Omental fat pad (tissue), 4 donors: ENCODE results near the gene EIF4E3. TPM values are rescaled to one million over a fixed set of nuclear protein-coding genes. Genes with fewer than 3 reads are reported as not detected.

Experiments used
- ATAC-seq: fragments of 150-250 bp; one replicate; pipeline ENCODE4 v1.9.1; 2016; ENCODE audit warnings: mild to moderate bottlenecking, moderate library complexity; ENCODE audit not compliant: low FRiP score
- DNase-seq: peaks from one replicate; pipeline ENCODE4 v3.0.0-alpha.2; 2019; ENCODE audit warnings: low spot score
- total RNA-seq, 4 donors: library from RNA; depleted of rRNA; stranded (reverse); fragments of >200 nt; gene quantifications; one replicate each; pipeline ENCODE4 v1.1.0, GENCODE V29; 2016
- TF ChIP-seq, protein P1 (sequence below), 3 donors: fragments of 450-650 bp; IDR thresholded peaks; one replicate each; pipeline ENCODE4 v1.5.1; 2016 to 2017; ENCODE audit warnings: antibody characterized with exemption in 3 of 3, mild to moderate bottlenecking in 3 of 3, moderate library complexity in 2 of 3

Gene EIF4E3
- total RNA-seq, 4 donors from 2014 or later: 20.3 to 31.7 (median 26.3) TPM

GRCh38 chr3:71662568-71662967, 62.6 kb downstream of the EIF4E3 start:
- TF ChIP-seq, protein P1, sequence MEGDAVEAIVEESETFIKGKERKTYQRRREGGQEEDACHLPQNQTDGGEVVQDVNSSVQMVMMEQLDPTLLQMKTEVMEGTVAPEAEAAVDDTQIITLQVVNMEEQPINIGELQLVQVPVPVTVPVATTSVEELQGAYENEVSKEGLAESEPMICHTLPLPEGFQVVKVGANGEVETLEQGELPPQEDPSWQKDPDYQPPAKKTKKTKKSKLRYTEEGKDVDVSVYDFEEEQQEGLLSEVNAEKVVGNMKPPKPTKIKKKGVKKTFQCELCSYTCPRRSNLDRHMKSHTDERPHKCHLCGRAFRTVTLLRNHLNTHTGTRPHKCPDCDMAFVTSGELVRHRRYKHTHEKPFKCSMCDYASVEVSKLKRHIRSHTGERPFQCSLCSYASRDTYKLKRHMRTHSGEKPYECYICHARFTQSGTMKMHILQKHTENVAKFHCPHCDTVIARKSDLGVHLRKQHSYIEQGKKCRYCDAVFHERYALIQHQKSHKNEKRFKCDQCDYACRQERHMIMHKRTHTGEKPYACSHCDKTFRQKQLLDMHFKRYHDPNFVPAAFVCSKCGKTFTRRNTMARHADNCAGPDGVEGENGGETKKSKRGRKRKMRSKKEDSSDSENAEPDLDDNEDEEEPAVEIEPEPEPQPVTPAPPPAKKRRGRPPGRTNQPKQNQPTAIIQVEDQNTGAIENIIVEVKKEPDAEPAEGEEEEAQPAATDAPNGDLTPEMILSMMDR (IDR thresholded peaks at IDR 0.05): no peak
- ATAC-seq (no peak), DNase-seq (no peak)

DNA sequence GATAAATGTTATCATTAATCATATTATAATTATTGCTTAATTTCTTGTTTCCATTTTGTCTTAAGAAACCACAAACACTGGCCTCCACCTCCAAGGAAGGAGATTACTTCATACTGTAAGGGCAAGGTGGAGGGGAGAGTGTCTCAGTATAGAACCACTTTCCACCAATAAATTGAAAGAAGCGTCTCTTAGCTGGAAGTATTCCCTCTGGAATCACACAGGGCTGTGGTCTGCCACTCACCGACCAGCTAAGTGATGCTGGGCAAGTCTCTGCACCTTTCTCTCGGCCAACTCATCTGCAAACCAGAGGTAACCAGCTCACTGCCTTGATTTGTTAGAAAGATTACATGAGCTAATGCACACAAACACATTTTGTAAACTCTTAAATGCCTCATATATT, 63.1 kb downstream of the EIF4E3 start:
- TF ChIP-seq, protein P1 (IDR thresholded peaks at IDR 0.05): no peak
- DNase-seq (no peak), ATAC-seq (no peak)

DNA sequence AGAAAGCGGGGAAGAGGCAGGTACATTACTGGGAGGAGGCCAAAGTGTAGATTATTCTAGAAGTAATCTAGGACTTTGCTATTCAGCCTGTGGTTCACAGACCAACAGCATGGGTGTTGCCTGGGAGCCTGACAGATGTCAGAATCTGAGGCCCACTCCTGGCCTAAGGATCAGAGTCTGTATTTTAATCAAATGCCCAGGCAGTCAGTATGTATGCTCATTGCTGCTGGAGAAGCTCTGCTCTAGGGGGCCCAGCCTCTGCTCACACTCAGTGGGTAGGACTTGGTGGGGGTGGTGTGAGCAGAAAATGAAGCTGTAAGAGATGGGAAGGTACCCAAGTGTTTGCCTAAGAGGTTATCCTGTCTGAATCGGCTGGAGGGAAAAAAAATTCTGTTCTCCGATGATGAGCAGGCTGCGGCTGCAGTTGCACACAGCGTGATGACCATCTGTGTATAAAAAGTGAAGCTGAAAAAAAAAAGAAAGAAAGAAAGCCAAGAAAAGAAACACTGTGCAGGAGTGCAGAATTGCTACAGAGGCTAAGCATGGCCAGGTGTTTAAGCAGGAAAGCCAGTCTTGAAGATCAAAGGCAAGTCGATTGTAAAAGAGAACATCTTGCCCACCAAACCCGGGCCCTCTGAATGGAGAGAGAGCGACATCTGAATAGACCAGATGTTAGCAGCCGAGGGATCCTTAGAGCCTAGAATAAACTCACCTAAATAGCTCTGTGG, 65.2 kb downstream of the EIF4E3 start:
- DNase-seq (no peak), ATAC-seq (no peak)
- TF ChIP-seq, protein P1 (IDR thresholded peaks at IDR 0.05): no peak

DNA sequence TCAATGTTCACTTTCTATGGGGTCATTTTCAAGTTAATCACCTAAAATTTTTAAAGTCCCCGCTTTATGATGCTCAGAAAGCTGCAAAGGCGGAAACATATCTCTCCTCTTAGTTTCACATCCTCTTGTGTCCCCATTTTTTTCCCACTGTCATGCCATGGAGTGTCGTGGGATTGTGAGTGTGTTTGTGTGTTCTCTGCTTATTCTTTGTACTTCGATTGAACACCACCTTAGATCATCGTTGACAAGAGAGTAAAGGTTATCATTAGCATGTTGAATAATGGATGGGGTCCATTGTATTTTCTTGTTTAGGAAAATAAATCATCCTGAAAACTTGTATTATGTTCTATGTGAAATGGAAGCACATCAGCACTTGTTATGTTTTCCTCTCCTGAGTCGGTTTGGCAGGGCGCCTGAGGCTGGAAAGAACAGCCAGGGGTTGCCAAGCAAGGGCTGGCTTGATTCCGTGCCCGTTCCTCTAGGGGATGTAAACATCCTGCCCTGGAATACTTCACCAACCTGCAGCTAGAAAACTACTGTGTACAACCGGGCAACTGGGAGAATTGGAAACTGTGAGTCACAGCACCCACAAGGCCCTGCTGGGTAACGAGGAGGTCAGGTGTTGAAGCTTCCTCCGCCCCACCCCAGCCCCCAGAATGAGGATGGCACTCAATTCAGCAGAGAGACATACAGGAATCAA, 67.2 kb downstream of the EIF4E3 start:
- DNase-seq: peak; percentile 53
- ATAC-seq: peak; percentile 82
- TF ChIP-seq, protein P1 (IDR thresholded peaks at IDR 0.05): no peak

GRCh38 chr3:71655061-71655460, 70.1 kb downstream of the EIF4E3 start:
- no peak for ATAC-seq

DNA sequence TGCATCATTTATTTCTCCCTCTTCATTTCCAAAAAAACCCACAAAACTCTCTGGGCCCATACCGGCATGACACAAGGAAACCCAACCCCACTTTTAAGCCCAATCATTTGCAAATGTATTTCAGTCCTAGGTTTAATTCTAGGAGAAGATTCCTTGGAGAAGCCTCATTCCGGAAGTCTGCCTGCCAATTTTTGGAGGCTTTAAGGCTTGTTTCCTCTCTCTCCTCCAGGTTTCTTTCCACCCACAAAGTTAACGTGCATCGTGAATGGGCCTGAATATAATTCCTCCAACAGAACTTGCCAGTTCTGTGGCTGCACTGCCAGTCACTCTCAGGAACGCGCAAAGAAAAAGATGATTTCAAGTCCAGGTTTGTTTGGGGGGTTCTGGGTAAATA, 71.8 kb downstream of the EIF4E3 start:
- DNase-seq (no peak), ATAC-seq (no peak)
- TF ChIP-seq, protein P1 (IDR thresholded peaks at IDR 0.05): no peak

More at GRCh38 chr3:71655061-71655460, 70.1 kb downstream of the EIF4E3 start:
- no peak for DNase-seq
- TF ChIP-seq, protein P1 (IDR thresholded peaks at IDR 0.05): no peak
